ENCODE results near the gene ITPRID1.

DNA sequence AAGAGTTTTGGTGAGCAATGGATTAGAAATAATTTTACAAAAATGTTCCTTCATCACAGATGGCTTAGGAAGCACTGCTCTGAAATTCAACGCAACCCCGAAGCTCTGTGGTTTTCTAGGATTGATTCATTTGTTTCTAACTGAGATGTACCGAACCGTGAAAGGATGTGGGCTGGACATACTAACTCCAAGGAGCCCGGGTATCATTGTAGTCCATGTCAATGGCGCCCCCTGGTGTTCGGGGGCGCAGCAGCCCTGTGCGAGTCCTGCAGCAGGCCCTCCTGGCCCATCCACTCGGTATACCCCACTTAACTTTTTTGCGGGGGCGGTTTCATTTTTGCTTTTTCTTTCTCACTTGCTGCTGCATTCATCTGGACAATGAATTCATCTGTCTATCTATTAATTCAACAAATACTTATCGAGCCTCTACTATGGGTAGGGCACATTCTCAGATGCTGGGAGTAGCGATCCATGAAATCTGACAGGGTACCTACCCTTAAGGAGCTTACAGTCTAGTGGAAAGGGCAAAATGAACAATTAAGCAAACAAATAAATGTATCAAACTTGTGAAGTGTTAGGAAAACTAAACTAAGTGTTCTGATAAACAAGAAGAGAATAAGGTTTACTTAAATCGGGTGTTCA, 25.2 kb upstream of the ITPRID1 start:
- no peak for TF ChIP-seq CEBPB (IDR thresholded peaks at IDR 0.05; ENCODE audit: low read depth)
- TF ChIP-seq, protein P1, sequence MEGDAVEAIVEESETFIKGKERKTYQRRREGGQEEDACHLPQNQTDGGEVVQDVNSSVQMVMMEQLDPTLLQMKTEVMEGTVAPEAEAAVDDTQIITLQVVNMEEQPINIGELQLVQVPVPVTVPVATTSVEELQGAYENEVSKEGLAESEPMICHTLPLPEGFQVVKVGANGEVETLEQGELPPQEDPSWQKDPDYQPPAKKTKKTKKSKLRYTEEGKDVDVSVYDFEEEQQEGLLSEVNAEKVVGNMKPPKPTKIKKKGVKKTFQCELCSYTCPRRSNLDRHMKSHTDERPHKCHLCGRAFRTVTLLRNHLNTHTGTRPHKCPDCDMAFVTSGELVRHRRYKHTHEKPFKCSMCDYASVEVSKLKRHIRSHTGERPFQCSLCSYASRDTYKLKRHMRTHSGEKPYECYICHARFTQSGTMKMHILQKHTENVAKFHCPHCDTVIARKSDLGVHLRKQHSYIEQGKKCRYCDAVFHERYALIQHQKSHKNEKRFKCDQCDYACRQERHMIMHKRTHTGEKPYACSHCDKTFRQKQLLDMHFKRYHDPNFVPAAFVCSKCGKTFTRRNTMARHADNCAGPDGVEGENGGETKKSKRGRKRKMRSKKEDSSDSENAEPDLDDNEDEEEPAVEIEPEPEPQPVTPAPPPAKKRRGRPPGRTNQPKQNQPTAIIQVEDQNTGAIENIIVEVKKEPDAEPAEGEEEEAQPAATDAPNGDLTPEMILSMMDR (IDR thresholded peaks at IDR 0.05 in 2 of 3, conservative IDR thresholded peaks at IDR 0.05 in 1 of 3; ENCODE audit: borderline replicate concordance in 1 of 3, insufficient read depth in 1 of 3, low read depth in 2 of 3, low read length in 2 of 3), result peak; percentile 60 to 93 (median 92); a peak in 5 of 6 replicates
- no peak for TF ChIP-seq EZH2 (IDR thresholded peaks at IDR 0.05)
- TF ChIP-seq POLR2A (IDR thresholded peaks at IDR 0.05; ENCODE audit: borderline replicate concordance, extremely low read depth, insufficient read depth, insufficient read length), result no peak
- no peak for TF ChIP-seq POLR2AphosphoS5 (IDR thresholded peaks at IDR 0.05; ENCODE audit: low read depth, low read length)
- no peak for TF ChIP-seq MAX (IDR thresholded peaks at IDR 0.05)
- TF ChIP-seq SIN3A (IDR thresholded peaks at IDR 0.05; ENCODE audit: low read depth), result no peak
- TF ChIP-seq SP1 (IDR thresholded peaks at IDR 0.05; ENCODE audit: low read depth), result no peak
- TF ChIP-seq, protein P2, sequence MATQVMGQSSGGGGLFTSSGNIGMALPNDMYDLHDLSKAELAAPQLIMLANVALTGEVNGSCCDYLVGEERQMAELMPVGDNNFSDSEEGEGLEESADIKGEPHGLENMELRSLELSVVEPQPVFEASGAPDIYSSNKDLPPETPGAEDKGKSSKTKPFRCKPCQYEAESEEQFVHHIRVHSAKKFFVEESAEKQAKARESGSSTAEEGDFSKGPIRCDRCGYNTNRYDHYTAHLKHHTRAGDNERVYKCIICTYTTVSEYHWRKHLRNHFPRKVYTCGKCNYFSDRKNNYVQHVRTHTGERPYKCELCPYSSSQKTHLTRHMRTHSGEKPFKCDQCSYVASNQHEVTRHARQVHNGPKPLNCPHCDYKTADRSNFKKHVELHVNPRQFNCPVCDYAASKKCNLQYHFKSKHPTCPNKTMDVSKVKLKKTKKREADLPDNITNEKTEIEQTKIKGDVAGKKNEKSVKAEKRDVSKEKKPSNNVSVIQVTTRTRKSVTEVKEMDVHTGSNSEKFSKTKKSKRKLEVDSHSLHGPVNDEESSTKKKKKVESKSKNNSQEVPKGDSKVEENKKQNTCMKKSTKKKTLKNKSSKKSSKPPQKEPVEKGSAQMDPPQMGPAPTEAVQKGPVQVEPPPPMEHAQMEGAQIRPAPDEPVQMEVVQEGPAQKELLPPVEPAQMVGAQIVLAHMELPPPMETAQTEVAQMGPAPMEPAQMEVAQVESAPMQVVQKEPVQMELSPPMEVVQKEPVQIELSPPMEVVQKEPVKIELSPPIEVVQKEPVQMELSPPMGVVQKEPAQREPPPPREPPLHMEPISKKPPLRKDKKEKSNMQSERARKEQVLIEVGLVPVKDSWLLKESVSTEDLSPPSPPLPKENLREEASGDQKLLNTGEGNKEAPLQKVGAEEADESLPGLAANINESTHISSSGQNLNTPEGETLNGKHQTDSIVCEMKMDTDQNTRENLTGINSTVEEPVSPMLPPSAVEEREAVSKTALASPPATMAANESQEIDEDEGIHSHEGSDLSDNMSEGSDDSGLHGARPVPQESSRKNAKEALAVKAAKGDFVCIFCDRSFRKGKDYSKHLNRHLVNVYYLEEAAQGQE (IDR thresholded peaks at IDR 0.05; ENCODE audit: low read depth), result no peak
- no peak for TF ChIP-seq EZH2phosphoT487 (IDR thresholded peaks at IDR 0.05; ENCODE audit: borderline replicate concordance)

Measured in HCT116 (cell line).